Measurements from ENCODE around the gene NEK1. TPM values are rescaled to one million over a fixed set of nuclear protein-coding genes. Genes with fewer than 3 reads are reported as not detected.
A peak's percentile ranks its signal among the peaks of the same experiment; 100 is the strongest.
"Not testable (repeated sequence)": the region's sequence is repeated elsewhere in the genome, so short reads cannot be mapped to it uniquely, and the experiment has no call there.

NEK1 gene
- total RNA-seq, 2 donors from 2014 or later: 12.2 to 15.1 TPM

GRCh38 chr4:169627307-169627706, 14.9 kb upstream of the NEK1 start:
- WGBS, 2 experiments (ENCODE audit: insufficient coverage in 1 of 2, insufficient read length in 1 of 2): 50 to 69% methylated on average over 1 of the region's 1 CpG
- no peaks in the 10 kb centered on the region for H3K27me3 Mint-ChIP-seq (ENCODE audit: insufficient read depth)
- no peak for TF ChIP-seq CTCF (conservative IDR thresholded peaks at IDR 0.05)
- H3K36me3 Mint-ChIP-seq (ENCODE audit: low read depth): peaks cover 18% of the 10 kb centered on the region
- Histone ChIP-seq H3K27me3 (ENCODE audit: control insufficient read depth, insufficient read depth, low read length, poor library complexity, severe bottlenecking) (no peaks in the 10 kb centered on the region), H3K9ac (ENCODE audit: extremely low read depth, low read length, poor library complexity, severe bottlenecking) (peak overlapping the region; percentile 26), H3K4me3 (ENCODE audit: low read length) (peak overlapping the region; percentile 27), H3K9me3 (ENCODE audit: control insufficient read depth, low read length) (no peaks in the 10 kb centered on the region), H3K27ac (ENCODE audit: low read depth, low read length) (no peak overlapping the region), H3K4me1 (ENCODE audit: control insufficient read depth, insufficient read depth, low read length) (peaks cover 6% of the 10 kb centered on the region), H3K36me3 (ENCODE audit: control insufficient read depth, insufficient read depth, low read length) (no peaks in the 10 kb centered on the region)
- DNase-seq: no peak
- peaks cover 33% of the 10 kb centered on the region for H3K4me1 Mint-ChIP-seq
- peak overlapping the region; percentile 41 for H3K27ac Mint-ChIP-seq
- H3K9me3 Mint-ChIP-seq: peaks cover 15% of the 10 kb centered on the region
- no peak overlapping the region for H3K4me3 Mint-ChIP-seq

GRCh38 chr4:169626331-169627282, 14.2 kb upstream of the NEK1 start:
- Mint-ChIP-seq H3K36me3 (ENCODE audit: low read depth) (peaks cover 11% of the 10 kb centered on the region), H3K27ac (peak overlapping the region; percentile 88), H3K9me3 (peaks cover 11% of the 10 kb centered on the region), H3K4me3 (no peak overlapping the region), H3K27me3 (ENCODE audit: insufficient read depth) (no peaks in the 10 kb centered on the region), H3K4me1 (peaks cover 40% of the 10 kb centered on the region)
- H3K27me3 ChIP-seq (ENCODE audit: control insufficient read depth, insufficient read depth, low read length, poor library complexity, severe bottlenecking): no peaks in the 10 kb centered on the region
- peak overlapping the region; percentile 26 for H3K9ac ChIP-seq (ENCODE audit: extremely low read depth, low read length, poor library complexity, severe bottlenecking)
- no peak overlapping the region for H3K27ac ChIP-seq (ENCODE audit: low read depth, low read length)
- no peaks in the 10 kb centered on the region for H3K9me3 ChIP-seq (ENCODE audit: control insufficient read depth, low read length)
- DNase-seq: no peak
- no peak for TF ChIP-seq CTCF (conservative IDR thresholded peaks at IDR 0.05)
- 86 to 95% methylated on average over 3 to 6 of the region's 6 CpGs for WGBS, 2 experiments (ENCODE audit: insufficient coverage in 1 of 2, insufficient read length in 1 of 2)
- peaks cover 6% of the 10 kb centered on the region for H3K4me1 ChIP-seq (ENCODE audit: control insufficient read depth, insufficient read depth, low read length)
- peak overlapping the region; percentile 27 for H3K4me3 ChIP-seq (ENCODE audit: low read length)
- H3K36me3 ChIP-seq (ENCODE audit: control insufficient read depth, insufficient read depth, low read length): no peaks in the 10 kb centered on the region

- H3K27ac ChIP-seq (ENCODE audit: low read depth, low read length): no peak overlapping the region
- H3K9me3 Mint-ChIP-seq: peaks cover 4% of the 10 kb centered on the region
- TF ChIP-seq CTCF (conservative IDR thresholded peaks at IDR 0.05): no peak
- WGBS, 2 experiments (ENCODE audit: insufficient coverage in 1 of 2, insufficient read length in 1 of 2): 95 to 100% methylated on average over 2 to 5 of the region's 5 CpGs
- no peaks in the 10 kb centered on the region for H3K27me3 Mint-ChIP-seq (ENCODE audit: insufficient read depth)
- H3K9me3 ChIP-seq (ENCODE audit: control insufficient read depth, low read length): no peaks in the 10 kb centered on the region
- H3K4me1 ChIP-seq (ENCODE audit: control insufficient read depth, insufficient read depth, low read length): peaks cover 6% of the 10 kb centered on the region
- H3K9ac ChIP-seq (ENCODE audit: extremely low read depth, low read length, poor library complexity, severe bottlenecking): no peak overlapping the region
- H3K27me3 ChIP-seq (ENCODE audit: control insufficient read depth, insufficient read depth, low read length, poor library complexity, severe bottlenecking): no peaks in the 10 kb centered on the region
- H3K4me1 Mint-ChIP-seq: peaks cover 43% of the 10 kb centered on the region
- no peak overlapping the region for H3K4me3 Mint-ChIP-seq
- no peaks in the 10 kb centered on the region for H3K36me3 ChIP-seq (ENCODE audit: control insufficient read depth, insufficient read depth, low read length)
- peak overlapping the region; percentile 88 for H3K27ac Mint-ChIP-seq
- peaks cover 6% of the 10 kb centered on the region for H3K36me3 Mint-ChIP-seq (ENCODE audit: low read depth)
- no peak overlapping the region for H3K4me3 ChIP-seq (ENCODE audit: low read length)
- DNase-seq: no peak
Measured at GRCh38 chr4:169625886-169626285, 13.5 kb upstream of the NEK1 start.

GRCh38 chr4:169624012-169624411, 11.6 kb upstream of the NEK1 start:
- not testable (repeated sequence) for H3K36me3 ChIP-seq (ENCODE audit: control insufficient read depth, insufficient read depth, low read length); H3K4me3 Mint-ChIP-seq; H3K4me1 ChIP-seq (ENCODE audit: control insufficient read depth, insufficient read depth, low read length); H3K27me3 Mint-ChIP-seq (ENCODE audit: insufficient read depth); H3K27ac ChIP-seq (ENCODE audit: low read depth, low read length); DNase-seq; H3K27ac Mint-ChIP-seq; H3K9me3 ChIP-seq (ENCODE audit: control insufficient read depth, low read length); H3K27me3 ChIP-seq (ENCODE audit: control insufficient read depth, insufficient read depth, low read length, poor library complexity, severe bottlenecking); H3K4me3 ChIP-seq (ENCODE audit: low read length); H3K9me3 Mint-ChIP-seq; H3K9ac ChIP-seq (ENCODE audit: extremely low read depth, low read length, poor library complexity, severe bottlenecking); H3K36me3 Mint-ChIP-seq (ENCODE audit: low read depth)
- 93 to 95% methylated on average over 6 of the region's 6 CpGs for WGBS, 2 experiments (ENCODE audit: insufficient coverage in 1 of 2, insufficient read length in 1 of 2)
- peaks cover 43% of the 10 kb centered on the region for H3K4me1 Mint-ChIP-seq

Measured in endodermal cell (in vitro differentiated cells).